OCI-LY1 (cell line): ENCODE results near the gene EPHA5.

Experiments
- CTCF ChIP-seq: fragments of 200-600 bp; sonication (generic), shearing (Covaris generic); IDR thresholded peaks from 2 replicates; pipeline ENCODE4 v1.5.1; 2017; ENCODE audit warnings: mild to moderate bottlenecking, antibody characterized with exemption, low read length, moderate library complexity, mixed read lengths
- EZH2 ChIP-seq: fragments of 200-600 bp; sonication (generic), shearing (Covaris generic); IDR thresholded peaks from 2 replicates; pipeline ENCODE4 v1.8.0; 2017; ENCODE audit warnings: borderline replicate concordance, mixed run types, mild to moderate bottlenecking, antibody characterized with exemption, low read length, moderate library complexity, mixed read lengths

GRCh38 chr4:65535113-65535512 lies 135.2 kb downstream of the EPHA5 start:
- TF ChIP-seq CTCF (no peak), EZH2 (no peak)
